ENCODE data around the gene PI4K2A. TPM values are rescaled to one million over a fixed set of nuclear protein-coding genes. Genes with fewer than 3 reads are reported as not detected.
A peak's percentile ranks its signal among the peaks of the same experiment; 100 is the strongest.

Gene PI4K2A
- total and polyA plus RNA-seq, 2 of the 4 experiments (the other 2 are of a cell fraction), result 15.8 to 27.3 TPM

- peaks cover 9% of the 10 kb centered on the region for H3K9me1 ChIP-seq (ENCODE audit: insufficient read depth, low read length)
- H3K4me3 ChIP-seq (ENCODE audit: insufficient read depth, low read depth, low read length), result no peak overlapping the region
- H2BK15ac ChIP-seq (ENCODE audit: low read depth, low read length), result no peak overlapping the region
- no peaks in the 10 kb centered on the region for H3K36me3 ChIP-seq (ENCODE audit: control insufficient read depth, insufficient read depth, low read length)
- no peak overlapping the region for H3K23ac ChIP-seq (ENCODE audit: low read depth, low read length)
- no TSS peak for BruUV-seq (replicated peaks)
- peaks cover 3% of the 10 kb centered on the region; the same call in 1 of the 2 replicates for H4K20me1 ChIP-seq (ENCODE audit: insufficient read depth, low read length)
- H3K4ac ChIP-seq (ENCODE audit: low read depth, low read length), result no peak overlapping the region
- in situ Hi-C loops (cut with MboI; ENCODE audit: low sequenced_read_pairs), result no loop called here
- H4K5ac ChIP-seq (ENCODE audit: low read depth, low read length), result no peak overlapping the region
- H3K79me1 ChIP-seq (ENCODE audit: low read depth in 1 of 2, low read length in 2 of 2), result no peaks in the 10 kb centered on the region
- no peak overlapping the region for H2AK9ac ChIP-seq (replicated peaks; ENCODE audit: low read depth, low read length, poor library complexity)
- H3K4me2 ChIP-seq (ENCODE audit: low read depth, low read length), result no peak overlapping the region
- ChIA-PET POLR2A (ENCODE audit: unreplicated experiment) (no interaction called here), CTCF (interaction anchor here (0.5 kb wide), 1 partner anchor 1369 kb away, joined by 3 read pairs; no protein-coding TSS in a partner anchor)
- intact Hi-C loops (cut with micrococcal nuclease), result no loop called here
- no peak overlapping the region for H2BK5ac ChIP-seq (ENCODE audit: low read depth, low read length, poor library complexity, severe bottlenecking)
- H3K14ac ChIP-seq (replicated peaks; ENCODE audit: low read depth, low read length), result no peak overlapping the region
- H3K27me3 ChIP-seq (ENCODE audit: control insufficient read depth, insufficient read depth, low read length), result no peaks in the 10 kb centered on the region
- no peak overlapping the region for H2BK120ac ChIP-seq (ENCODE audit: low read depth, low read length)
- no peak overlapping the region for H2BK20ac ChIP-seq (ENCODE audit: low read depth, low read length)
- no peak overlapping the region for H3K18ac ChIP-seq (ENCODE audit: low read depth, low read length)
- H2AFZ ChIP-seq (replicated peaks; ENCODE audit: low read length, poor library complexity), result no peak overlapping the region
- no peak for DNase-seq
- no peak overlapping the region for H3K56ac ChIP-seq (ENCODE audit: extremely low read depth, insufficient read depth, low read length)
- dilution Hi-C loops (cut with HindIII; ENCODE audit: low sequenced_read_pairs, unreplicated experiment), result no loop called here
- H3K27ac ChIP-seq (ENCODE audit: insufficient read depth, low read length), result no peak overlapping the region
- H4K91ac ChIP-seq (ENCODE audit: insufficient read depth, low read depth, low read length), result no peak overlapping the region
- H3K9me3 ChIP-seq (ENCODE audit: control insufficient read depth, insufficient read depth, low read length), result no peaks in the 10 kb centered on the region
- ATAC-seq (ENCODE audit: low read depth), result no peak
- 100% methylated on average over 3 of the region's 19 CpGs; no CpG with 5 or more reads in 1 of the 2 experiments for WGBS, 2 experiments (ENCODE audit: extremely low coverage in 2 of 2, insufficient read length in 1 of 2)
- no peak overlapping the region for H4K8ac ChIP-seq (ENCODE audit: low read depth in 2 of 2, low read length in 2 of 2)
- peaks cover 13% of the 10 kb centered on the region for H3K4me1 ChIP-seq (ENCODE audit: control insufficient read depth, insufficient read depth, low read length)
- no peak overlapping the region for H3K9ac ChIP-seq (ENCODE audit: low read depth, low read length)
- 0 out of 2 replicates have a peak overlapping the region, but pooled peaks have one; percentile 1 for H2AK5ac ChIP-seq (ENCODE audit: low read depth, low read length)
- TF ChIP-seq BHLHE40 (IDR thresholded peaks at IDR 0.05; ENCODE audit: low read depth, low read length) (no peak), NFE2L2 (IDR thresholded peaks at IDR 0.05; ENCODE audit: low read depth, low read length) (no peak), MAFK (IDR thresholded peaks at IDR 0.05; ENCODE audit: low read depth, low read length) (no peak), SMC3 (IDR thresholded peaks at IDR 0.05; ENCODE audit: low read depth, low read length) (no peak), RAD21 (IDR thresholded peaks at IDR 0.05; ENCODE audit: low read length) (no peak), CTCF (conservative IDR thresholded peaks at IDR 0.05; ENCODE audit: low read depth, low read length) (no peak), MXI1 (IDR thresholded peaks at IDR 0.05; ENCODE audit: borderline replicate concordance, low read depth, low read length) (no peak), CEBPB (IDR thresholded peaks at IDR 0.05; ENCODE audit: low read depth, low read length) (no peak), ELK1 (IDR thresholded peaks at IDR 0.05; ENCODE audit: borderline replicate concordance, low read depth, low read length) (no peak), POLR2A (IDR thresholded peaks at IDR 0.05; ENCODE audit: low read depth, low read length) (no peak), RCOR1 (IDR thresholded peaks at IDR 0.05; ENCODE audit: insufficient replicate concordance, low read length) (no peak), MAZ (IDR thresholded peaks at IDR 0.05; ENCODE audit: borderline replicate concordance, low read depth, low read length) (no peak), USF2 (IDR thresholded peaks at IDR 0.05; ENCODE audit: low read depth, low read length) (no peak), FOS (IDR thresholded peaks at IDR 0.05; ENCODE audit: low read depth, low read length) (no peak), RFX5 (IDR thresholded peaks at IDR 0.05; ENCODE audit: low read depth, low read length) (no peak)
Observed at GRCh38 chr10:97598407-97599271, 41.8 kb upstream of the PI4K2A start.
